Neural crest cell (in vitro differentiated cells): ENCODE results near the gene OR4X2. TPM values are rescaled to one million over a fixed set of nuclear protein-coding genes. Genes with fewer than 3 reads are reported as not detected.

ENCODE experiments used
- DNase-seq: peaks from one replicate; pipeline ENCODE4 v3.0.0; 2021; ENCODE audit warnings: low read depth, mixed read lengths, low spot score
- H3K27ac Mint-ChIP-seq: one replicate; pipeline ENCODE4 v1.8.0; 2021; ENCODE audit warnings: mild to moderate bottlenecking, mixed read lengths; ENCODE audit not compliant: unreplicated experiment
- H3K27me3 Mint-ChIP-seq: 2 replicates; pipeline ENCODE4 v1.8.0; 2021; ENCODE audit warnings: low read depth, mild to moderate bottlenecking, mixed read lengths
- H3K36me3 Mint-ChIP-seq: 2 replicates; pipeline ENCODE4 v1.8.0; 2021; ENCODE audit warnings: low read depth, mild to moderate bottlenecking, mixed read lengths
- H3K4me1 Mint-ChIP-seq: 2 replicates; pipeline ENCODE4 v1.8.0; 2021; ENCODE audit warnings: mixed read lengths
- H3K4me3 Mint-ChIP-seq: one replicate; pipeline ENCODE4 v1.8.0; 2021; ENCODE audit warnings: mild to moderate bottlenecking, mixed read lengths
- H3K9me3 Mint-ChIP-seq: 2 replicates; pipeline ENCODE4 v1.8.0; 2021; ENCODE audit warnings: mixed read lengths
- total RNA-seq: library from RNA; stranded (reverse); gene quantifications from 2 replicates; pipeline ENCODE4 v1.2.1, GENCODE V29; 2021
- TF ChIP-seq, protein P1 (sequence below): fragments of 200-600 bp; sonication (generic); conservative IDR thresholded peaks from 2 replicates; pipeline ENCODE4 v1.5.0; 2021; ENCODE audit warnings: antibody characterized with exemption, mild to moderate bottlenecking

Gene OR4X2
- total RNA-seq, 1 donor from 2014 or later = not detected

DNA sequence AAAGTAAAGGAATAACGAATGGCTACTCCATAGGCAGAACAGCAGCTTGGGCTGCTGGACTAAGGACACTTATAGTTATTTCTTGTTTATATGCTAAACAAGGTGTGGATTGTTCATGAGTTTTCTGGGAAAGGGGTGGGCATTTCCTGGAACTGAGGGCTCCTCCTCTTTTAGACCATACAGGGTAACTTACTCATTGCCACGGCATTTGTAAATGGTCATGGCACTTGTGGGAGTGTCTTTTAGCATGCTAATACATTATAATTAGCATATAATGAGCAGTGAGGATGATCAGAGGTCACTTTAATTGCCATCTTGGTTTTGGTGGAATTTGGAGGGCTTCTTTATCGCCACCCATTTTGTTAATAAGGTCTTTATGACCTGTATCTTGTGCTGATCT, 25.7 kb downstream of the OR4X2 start:
- Mint-ChIP-seq H3K9me3 (peaks cover 15% of the 10 kb centered on the region), H3K4me3 (no peak overlapping the region)

DNA sequence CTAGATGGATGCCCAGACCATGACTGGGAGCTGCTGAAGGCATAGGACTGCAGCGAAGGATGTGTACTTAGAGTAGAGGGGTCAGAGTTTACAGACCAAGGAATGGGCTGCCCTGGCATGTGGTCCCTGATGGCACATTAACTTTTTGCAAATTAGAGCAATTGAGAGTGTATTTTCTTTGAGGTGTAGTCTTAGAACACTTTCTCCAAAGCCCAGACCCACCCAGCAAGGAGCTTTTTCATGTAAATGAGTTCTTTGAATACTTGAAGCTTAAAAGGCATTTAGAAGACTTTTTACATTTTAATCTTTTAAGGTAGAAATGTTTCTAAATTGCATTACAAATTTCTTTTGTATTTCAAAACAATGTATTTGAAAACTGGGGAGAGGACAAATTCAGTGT, 27.7 kb downstream of the OR4X2 start:
- peaks cover 13% of the 10 kb centered on the region for H3K9me3 Mint-ChIP-seq
- no peak overlapping the region for H3K27ac Mint-ChIP-seq
- no peaks in the 10 kb centered on the region for H3K27me3 Mint-ChIP-seq
- no peak overlapping the region for H3K4me3 Mint-ChIP-seq
- no peak for DNase-seq
- H3K4me1 Mint-ChIP-seq = no peaks in the 10 kb centered on the region
- TF ChIP-seq, protein P1, sequence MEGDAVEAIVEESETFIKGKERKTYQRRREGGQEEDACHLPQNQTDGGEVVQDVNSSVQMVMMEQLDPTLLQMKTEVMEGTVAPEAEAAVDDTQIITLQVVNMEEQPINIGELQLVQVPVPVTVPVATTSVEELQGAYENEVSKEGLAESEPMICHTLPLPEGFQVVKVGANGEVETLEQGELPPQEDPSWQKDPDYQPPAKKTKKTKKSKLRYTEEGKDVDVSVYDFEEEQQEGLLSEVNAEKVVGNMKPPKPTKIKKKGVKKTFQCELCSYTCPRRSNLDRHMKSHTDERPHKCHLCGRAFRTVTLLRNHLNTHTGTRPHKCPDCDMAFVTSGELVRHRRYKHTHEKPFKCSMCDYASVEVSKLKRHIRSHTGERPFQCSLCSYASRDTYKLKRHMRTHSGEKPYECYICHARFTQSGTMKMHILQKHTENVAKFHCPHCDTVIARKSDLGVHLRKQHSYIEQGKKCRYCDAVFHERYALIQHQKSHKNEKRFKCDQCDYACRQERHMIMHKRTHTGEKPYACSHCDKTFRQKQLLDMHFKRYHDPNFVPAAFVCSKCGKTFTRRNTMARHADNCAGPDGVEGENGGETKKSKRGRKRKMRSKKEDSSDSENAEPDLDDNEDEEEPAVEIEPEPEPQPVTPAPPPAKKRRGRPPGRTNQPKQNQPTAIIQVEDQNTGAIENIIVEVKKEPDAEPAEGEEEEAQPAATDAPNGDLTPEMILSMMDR = no peak
- no peaks in the 10 kb centered on the region for H3K36me3 Mint-ChIP-seq

More for the DNA sequence above, 25.7 kb downstream of the OR4X2 start:
- TF ChIP-seq, protein P1 = no peak
- no peaks in the 10 kb centered on the region for H3K27me3 Mint-ChIP-seq
- H3K36me3 Mint-ChIP-seq = no peaks in the 10 kb centered on the region
- H3K27ac Mint-ChIP-seq = no peak overlapping the region
- DNase-seq = no peak
- no peaks in the 10 kb centered on the region for H3K4me1 Mint-ChIP-seq

Other genes with a start within 250 kb of the OR4X2 start
- not detected in 2 replicates for gene OR4B1, start 28.3 kb upstream of the OR4X2 start, total RNA-seq
- gene OR4X1, start 18.8 kb downstream of the OR4X2 start, total RNA-seq = not detected in 2 replicates
- gene OR4S1, start 61.1 kb downstream of the OR4X2 start, total RNA-seq = not detected in 2 replicates
- gene OR4C3, start 79.8 kb downstream of the OR4X2 start, total RNA-seq = not detected in 2 replicates
- gene OR4C5, start 121.4 kb downstream of the OR4X2 start, total RNA-seq = not detected in 2 replicates
- gene OR4A47, start 243.7 kb downstream of the OR4X2 start, total RNA-seq = not detected in 2 replicates